SKM-1 treated with dmso at 0.1 percent for 144 hours (cell line): ENCODE results near the gene INF2.
"Not testable (repeated sequence)": the region's sequence is repeated elsewhere in the genome, so short reads cannot be mapped to it uniquely, and the experiment has no call there.

ENCODE experiments used
- DNase-seq: peaks from one replicate; lab custom pipeline; 2025; ENCODE audit not compliant: unreplicated experiment; lab: John Stamatoyannopoulos, UW

Gene INF2

GRCh38 chr14:104689109-104689880 is at the start of gene INF2:
Gene INF2 (plus strand): TSS chr14:104689618. CDS start chr14:104701366, 11,748 bp downstream.
- DNase-seq, result peak; percentile 19

GRCh38 chr14:104639885-104640548 is 49.4 kb upstream of the INF2 start:
- peak; percentile 21 for DNase-seq

GRCh38 chr14:104640681-104641080 is 48.7 kb upstream of the INF2 start:
- no peak for DNase-seq

GRCh38 chr14:104641753-104642539 is 47.5 kb upstream of the INF2 start:
- no peak for DNase-seq

- DNase-seq, result no peak
These were observed 46.9 kb upstream of the INF2 start for GRCh38 chr14:104642540-104642868.

- DNase-seq, result no peak
These were observed 46.1 kb upstream of the INF2 start for GRCh38 chr14:104643306-104643705.

- no peak for DNase-seq
These were observed 45.3 kb upstream of the INF2 start for GRCh38 chr14:104644091-104644635.

- DNase-seq, result no peak
These were observed 44.6 kb upstream of the INF2 start for GRCh38 chr14:104644656-104645378.

GRCh38 chr14:104647467-104648043 is 41.9 kb upstream of the INF2 start:
- DNase-seq, result no peak

GRCh38 chr14:104650057-104650980 is 39.1 kb upstream of the INF2 start:
- DNase-seq, result no peak

- no peak for DNase-seq
These were observed 38.2 kb upstream of the INF2 start for GRCh38 chr14:104650981-104651875.

GRCh38 chr14:104651876-104652260 is 37.5 kb upstream of the INF2 start:
- DNase-seq, result no peak

- no peak for DNase-seq
These were observed 37.0 kb upstream of the INF2 start for GRCh38 chr14:104652386-104652785.

GRCh38 chr14:104653130-104653920 is 36.1 kb upstream of the INF2 start:
- not testable (repeated sequence) for DNase-seq

GRCh38 chr14:104654119-104654518 is 35.3 kb upstream of the INF2 start:
- no peak for DNase-seq

GRCh38 chr14:104655128-104655848 is 34.1 kb upstream of the INF2 start:
- no peak for DNase-seq
